ENCODE data around the gene ATP2B3.

ATP2B3 gene

DNA sequence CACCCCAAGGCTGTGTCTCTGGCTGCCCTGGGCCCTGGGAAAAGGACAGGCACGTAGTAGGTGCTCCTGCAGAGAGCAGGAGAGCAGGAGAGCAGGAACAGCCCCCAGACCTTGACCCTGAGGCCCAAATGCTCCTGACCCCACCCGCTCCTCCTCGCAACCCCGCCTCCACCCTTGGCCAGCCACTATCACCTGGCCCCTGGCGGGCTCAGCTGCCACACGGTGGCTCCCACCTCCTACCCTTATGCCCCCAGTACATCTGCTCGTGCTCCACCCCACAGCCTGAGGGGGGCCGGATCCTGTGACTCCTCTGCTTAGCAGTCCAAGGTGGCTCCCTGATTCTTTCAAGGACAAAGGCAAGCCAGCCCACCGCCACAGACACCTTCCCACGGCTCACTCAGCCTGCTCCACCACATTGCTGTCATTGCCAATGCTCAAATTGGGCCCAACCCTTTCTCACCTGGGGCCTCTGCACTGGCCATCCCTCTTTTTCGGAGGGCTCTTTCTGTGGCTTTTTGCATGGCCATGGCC lies 41.6 kb upstream of the ATP2B3 start:
- Histone ChIP-seq H3K36me3 (ENCODE audit: low read length) (no peaks in the 10 kb centered on the region), H3K4me3 (ENCODE audit: insufficient read depth, low read length, poor library complexity, severe bottlenecking) (no peak overlapping the region), H4K20me1 (ENCODE audit: low read depth, low read length) (no peaks in the 10 kb centered on the region), H3K9me2 (replicated peaks; ENCODE audit: insufficient read depth, low read length) (no peaks in the 10 kb centered on the region), H3K27me3 (ENCODE audit: low read length) (no peaks in the 10 kb centered on the region), H3K79me2 (ENCODE audit: insufficient read depth, low read length) (no peaks in the 10 kb centered on the region), H3K27ac (ENCODE audit: low read depth, low read length) (no peak overlapping the region), H3K9me3 (ENCODE audit: insufficient read depth, low read length) (no peaks in the 10 kb centered on the region), H3K9ac (ENCODE audit: low read length) (no peak overlapping the region), H3F3A (ENCODE audit: insufficient read depth) (no peaks in the 10 kb centered on the region), H2AFZ (ENCODE audit: low read depth, low read length, severe bottlenecking) (no peak overlapping the region), H3K4me2 (ENCODE audit: low read depth, low read length, poor library complexity, severe bottlenecking) (no peak overlapping the region)
- TF ChIP-seq, protein P1, sequence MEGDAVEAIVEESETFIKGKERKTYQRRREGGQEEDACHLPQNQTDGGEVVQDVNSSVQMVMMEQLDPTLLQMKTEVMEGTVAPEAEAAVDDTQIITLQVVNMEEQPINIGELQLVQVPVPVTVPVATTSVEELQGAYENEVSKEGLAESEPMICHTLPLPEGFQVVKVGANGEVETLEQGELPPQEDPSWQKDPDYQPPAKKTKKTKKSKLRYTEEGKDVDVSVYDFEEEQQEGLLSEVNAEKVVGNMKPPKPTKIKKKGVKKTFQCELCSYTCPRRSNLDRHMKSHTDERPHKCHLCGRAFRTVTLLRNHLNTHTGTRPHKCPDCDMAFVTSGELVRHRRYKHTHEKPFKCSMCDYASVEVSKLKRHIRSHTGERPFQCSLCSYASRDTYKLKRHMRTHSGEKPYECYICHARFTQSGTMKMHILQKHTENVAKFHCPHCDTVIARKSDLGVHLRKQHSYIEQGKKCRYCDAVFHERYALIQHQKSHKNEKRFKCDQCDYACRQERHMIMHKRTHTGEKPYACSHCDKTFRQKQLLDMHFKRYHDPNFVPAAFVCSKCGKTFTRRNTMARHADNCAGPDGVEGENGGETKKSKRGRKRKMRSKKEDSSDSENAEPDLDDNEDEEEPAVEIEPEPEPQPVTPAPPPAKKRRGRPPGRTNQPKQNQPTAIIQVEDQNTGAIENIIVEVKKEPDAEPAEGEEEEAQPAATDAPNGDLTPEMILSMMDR (IDR thresholded peaks at IDR 0.05; ENCODE audit: insufficient read depth, low read length, poor library complexity, severe bottlenecking) = no peak
- no peak for TF ChIP-seq EZH2phosphoT487 (conservative IDR thresholded peaks at IDR 0.05; ENCODE audit: low read length)

DNA sequence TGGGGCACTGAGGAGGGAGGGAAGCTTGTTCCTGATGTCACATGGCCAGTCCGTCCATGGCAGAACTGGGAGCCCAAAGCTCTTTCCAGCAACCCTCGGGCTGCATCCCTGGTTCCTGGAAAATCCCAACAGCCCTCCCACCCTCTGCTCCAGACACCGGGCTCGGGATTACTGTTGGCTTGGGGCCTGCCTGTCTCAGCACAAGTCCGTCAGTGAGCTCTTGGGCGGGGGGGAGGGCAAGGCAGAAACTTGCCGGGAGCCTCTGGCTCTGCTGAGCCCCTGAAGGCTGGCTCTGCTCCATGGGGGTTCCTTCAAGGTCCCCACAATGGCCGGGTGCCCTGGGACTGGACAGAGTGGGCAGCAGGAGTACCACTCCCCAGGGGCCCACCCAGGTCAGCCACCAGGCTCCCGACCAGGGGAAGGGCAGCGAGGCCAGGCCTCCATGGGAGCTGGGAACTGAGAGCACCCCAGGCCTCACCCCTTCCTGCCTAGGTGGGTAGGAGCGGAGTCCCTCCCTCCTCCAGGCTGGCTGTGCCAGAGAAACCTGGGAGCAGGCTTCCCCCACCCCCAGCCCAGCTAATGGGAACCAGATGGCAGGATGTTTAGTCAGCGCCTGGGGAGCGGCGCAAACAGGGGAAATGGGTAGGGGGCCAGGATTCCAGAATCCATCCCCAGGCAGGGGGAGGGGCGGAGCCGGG lies 40.6 kb upstream of the ATP2B3 start:
- H3K27ac ChIP-seq (ENCODE audit: low read depth, low read length) = no peak overlapping the region
- no peaks in the 10 kb centered on the region for H3K27me3 ChIP-seq (ENCODE audit: low read length)

GRCh38 chrX:153477364-153477857 lies 40.0 kb upstream of the ATP2B3 start:
- no peaks in the 10 kb centered on the region for H3K79me2 ChIP-seq (ENCODE audit: insufficient read depth, low read length)
- TF ChIP-seq, protein P1 (IDR thresholded peaks at IDR 0.05; ENCODE audit: insufficient read depth, low read length, poor library complexity, severe bottlenecking) = no peak
- no peak for TF ChIP-seq EZH2phosphoT487 (conservative IDR thresholded peaks at IDR 0.05; ENCODE audit: low read length)
- no peaks in the 10 kb centered on the region for H3K9me3 ChIP-seq (ENCODE audit: insufficient read depth, low read length)
- H3K4me2 ChIP-seq (ENCODE audit: low read depth, low read length, poor library complexity, severe bottlenecking) = no peak overlapping the region
- no peaks in the 10 kb centered on the region for H4K20me1 ChIP-seq (ENCODE audit: low read depth, low read length)
- no peaks in the 10 kb centered on the region for H3K27me3 ChIP-seq (ENCODE audit: low read length)
- H3K36me3 ChIP-seq (ENCODE audit: low read length) = no peaks in the 10 kb centered on the region
- no peak overlapping the region for H3K4me3 ChIP-seq (ENCODE audit: insufficient read depth, low read length, poor library complexity, severe bottlenecking)
- H3K9ac ChIP-seq (ENCODE audit: low read length) = no peak overlapping the region
- H2AFZ ChIP-seq (ENCODE audit: low read depth, low read length, severe bottlenecking) = no peak overlapping the region
- no peaks in the 10 kb centered on the region for H3K9me2 ChIP-seq (replicated peaks; ENCODE audit: insufficient read depth, low read length)
- no peaks in the 10 kb centered on the region for H3F3A ChIP-seq (ENCODE audit: insufficient read depth)
- no peak overlapping the region for H3K27ac ChIP-seq (ENCODE audit: low read depth, low read length)

More for the DNA sequence above, 40.6 kb upstream of the ATP2B3 start:
- Histone ChIP-seq H2AFZ (ENCODE audit: low read depth, low read length, severe bottlenecking) (no peak overlapping the region), H3K9me3 (ENCODE audit: insufficient read depth, low read length) (no peaks in the 10 kb centered on the region), H3K4me3 (ENCODE audit: insufficient read depth, low read length, poor library complexity, severe bottlenecking) (no peak overlapping the region), H4K20me1 (ENCODE audit: low read depth, low read length) (no peaks in the 10 kb centered on the region), H3K79me2 (ENCODE audit: insufficient read depth, low read length) (no peaks in the 10 kb centered on the region), H3K36me3 (ENCODE audit: low read length) (no peaks in the 10 kb centered on the region), H3K4me2 (ENCODE audit: low read depth, low read length, poor library complexity, severe bottlenecking) (no peak overlapping the region), H3K9me2 (replicated peaks; ENCODE audit: insufficient read depth, low read length) (no peaks in the 10 kb centered on the region), H3K9ac (ENCODE audit: low read length) (no peak overlapping the region), H3F3A (ENCODE audit: insufficient read depth) (no peaks in the 10 kb centered on the region)
- TF ChIP-seq EZH2phosphoT487 (conservative IDR thresholded peaks at IDR 0.05; ENCODE audit: low read length) = no peak
- TF ChIP-seq, protein P1 (IDR thresholded peaks at IDR 0.05; ENCODE audit: insufficient read depth, low read length, poor library complexity, severe bottlenecking) = no peak

Measured in SU-DHL-6 (cell line).